ENCODE results near the gene GDF15.

DNA sequence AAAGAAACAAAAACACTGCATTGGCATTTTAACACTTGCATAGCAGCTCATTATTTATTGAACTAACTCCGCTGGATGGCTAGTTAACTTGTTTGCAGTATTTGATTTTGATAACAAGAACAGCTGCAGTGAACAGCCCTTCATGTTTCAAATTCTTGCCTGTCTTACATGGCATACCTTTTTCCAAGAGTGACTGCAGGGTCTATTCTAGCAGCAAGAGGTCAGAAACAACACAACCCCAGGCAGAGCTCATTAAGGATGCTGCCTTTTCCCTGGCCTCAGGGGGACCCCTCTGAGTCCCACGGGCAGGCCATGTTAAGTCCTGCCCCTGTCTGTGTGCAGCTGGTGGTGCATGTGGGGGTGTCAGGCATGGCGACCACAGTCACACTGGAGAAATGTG lies 28.9 kb upstream of the GDF15 start:
- TF ChIP-seq, protein P1, sequence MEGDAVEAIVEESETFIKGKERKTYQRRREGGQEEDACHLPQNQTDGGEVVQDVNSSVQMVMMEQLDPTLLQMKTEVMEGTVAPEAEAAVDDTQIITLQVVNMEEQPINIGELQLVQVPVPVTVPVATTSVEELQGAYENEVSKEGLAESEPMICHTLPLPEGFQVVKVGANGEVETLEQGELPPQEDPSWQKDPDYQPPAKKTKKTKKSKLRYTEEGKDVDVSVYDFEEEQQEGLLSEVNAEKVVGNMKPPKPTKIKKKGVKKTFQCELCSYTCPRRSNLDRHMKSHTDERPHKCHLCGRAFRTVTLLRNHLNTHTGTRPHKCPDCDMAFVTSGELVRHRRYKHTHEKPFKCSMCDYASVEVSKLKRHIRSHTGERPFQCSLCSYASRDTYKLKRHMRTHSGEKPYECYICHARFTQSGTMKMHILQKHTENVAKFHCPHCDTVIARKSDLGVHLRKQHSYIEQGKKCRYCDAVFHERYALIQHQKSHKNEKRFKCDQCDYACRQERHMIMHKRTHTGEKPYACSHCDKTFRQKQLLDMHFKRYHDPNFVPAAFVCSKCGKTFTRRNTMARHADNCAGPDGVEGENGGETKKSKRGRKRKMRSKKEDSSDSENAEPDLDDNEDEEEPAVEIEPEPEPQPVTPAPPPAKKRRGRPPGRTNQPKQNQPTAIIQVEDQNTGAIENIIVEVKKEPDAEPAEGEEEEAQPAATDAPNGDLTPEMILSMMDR (IDR thresholded peaks at IDR 0.05; ENCODE audit: low read depth, low read length, poor library complexity, severe bottlenecking), result no peak
- TF ChIP-seq EZH2phosphoT487 (IDR thresholded peaks at IDR 0.05; ENCODE audit: borderline replicate concordance, low read length), result no peak

All from DOHH2 (cell line).